GM19035 (cell line): ENCODE data around the gene SERAC1.
"Not testable (repeated sequence)": the region's sequence is repeated elsewhere in the genome, so short reads cannot be mapped to it uniquely, and the experiment has no call there.

Experiments
- ATAC-seq: cut with Tn5 transposase; IDR thresholded peaks from one replicate; pipeline ENCODE4 v1.9.1; 2021; ENCODE audit not compliant: unreplicated experiment

Gene SERAC1

DNA sequence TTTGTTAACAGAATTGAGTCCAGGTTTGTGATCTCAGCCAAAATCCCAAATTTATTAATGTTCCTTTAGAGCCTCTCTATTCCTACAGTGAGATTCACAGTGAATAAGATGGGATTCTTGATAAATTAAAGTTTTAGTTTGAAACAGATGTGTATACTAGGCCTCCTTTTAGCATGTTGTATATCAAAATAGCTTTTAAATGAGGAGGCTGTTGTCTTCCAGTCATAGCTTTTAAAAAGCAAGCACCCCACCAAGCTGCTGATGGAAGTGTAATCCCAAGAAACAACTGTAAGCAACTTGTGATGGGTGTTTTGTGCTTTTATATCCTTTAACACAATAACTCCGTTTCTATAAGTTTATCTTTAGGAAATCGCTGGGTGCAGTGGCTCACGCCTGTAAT is 7.0 kb upstream of the SERAC1 start:
- no peak for ATAC-seq

DNA sequence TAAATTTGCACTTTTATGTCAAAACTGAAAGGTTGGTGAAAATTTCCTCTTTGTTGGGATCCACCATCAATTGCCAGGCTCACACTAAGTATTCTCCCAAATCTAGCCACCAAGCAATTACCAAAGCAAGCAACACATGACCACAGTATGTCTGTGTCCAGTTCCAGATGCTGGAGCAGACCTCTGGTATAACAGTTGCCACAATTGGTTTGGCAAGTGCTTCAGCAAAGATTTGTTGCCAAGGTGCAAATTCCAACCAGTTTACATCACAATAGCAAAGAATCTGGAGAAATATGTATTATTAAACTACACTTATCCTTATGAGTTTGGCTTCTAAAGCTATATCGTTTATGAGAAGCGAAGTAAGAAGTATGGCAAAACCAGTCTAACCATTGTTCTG is 6.5 kb upstream of the SERAC1 start:
- no peak for ATAC-seq

DNA sequence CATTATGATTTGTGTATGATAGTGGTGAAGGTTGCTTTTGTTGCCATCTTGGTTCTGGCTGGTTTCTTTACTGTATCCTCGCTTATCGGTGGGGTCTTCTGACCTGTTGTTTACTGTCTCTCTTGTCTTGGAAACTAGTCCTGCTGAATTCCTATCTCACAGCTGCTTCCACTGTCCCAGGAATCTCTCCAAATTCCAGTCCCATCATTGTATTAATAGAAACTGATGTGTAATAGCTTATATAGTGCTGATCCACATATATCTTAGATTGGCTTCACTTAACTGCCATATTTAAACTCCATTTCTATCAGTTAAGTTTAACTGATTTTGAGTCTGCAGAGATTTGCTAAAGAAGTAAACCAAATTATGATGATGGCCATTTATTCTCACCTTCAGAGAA is 6.0 kb upstream of the SERAC1 start:
- no peak for ATAC-seq

DNA sequence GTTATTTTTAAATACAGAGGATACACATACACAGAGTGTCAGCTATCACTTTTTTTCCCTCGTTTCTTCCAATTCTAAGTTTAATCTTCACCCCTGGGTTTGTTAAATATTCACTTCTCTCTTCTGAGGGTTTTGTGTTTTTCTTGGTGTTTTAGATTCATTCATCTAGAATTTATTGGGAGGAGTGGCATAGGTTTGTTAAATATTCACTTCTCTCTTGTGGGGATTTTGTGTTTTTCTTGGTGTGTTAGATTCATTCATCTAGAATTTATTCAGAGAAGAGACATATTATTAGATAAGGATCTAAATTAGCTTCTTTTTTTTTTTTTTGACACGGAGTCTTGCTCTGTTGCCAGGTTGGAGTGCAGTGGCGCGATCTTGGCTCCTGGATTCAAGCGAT is 3.9 kb upstream of the SERAC1 start:
- ATAC-seq = no peak

DNA sequence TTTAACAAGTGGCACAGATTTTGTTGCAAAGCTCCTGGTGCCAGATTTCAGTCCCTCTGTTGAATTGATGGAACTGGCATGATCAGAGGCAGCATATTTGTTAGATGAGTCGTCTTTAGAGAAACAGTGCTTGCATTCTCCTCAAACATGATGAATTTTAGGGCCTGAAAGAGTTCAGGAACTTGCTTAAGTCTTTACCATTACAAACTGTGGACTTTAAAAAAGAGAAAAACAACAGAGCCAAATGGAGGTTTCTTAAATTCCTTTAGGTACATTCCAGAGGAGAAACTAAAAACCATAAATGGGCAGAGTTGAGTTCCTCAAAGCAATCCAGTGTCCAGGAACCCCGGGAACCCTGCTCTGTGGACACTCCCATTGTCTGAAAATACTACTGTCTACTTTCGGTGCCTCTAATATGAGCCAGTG is 2.6 kb upstream of the SERAC1 start:
- no peak for ATAC-seq

DNA sequence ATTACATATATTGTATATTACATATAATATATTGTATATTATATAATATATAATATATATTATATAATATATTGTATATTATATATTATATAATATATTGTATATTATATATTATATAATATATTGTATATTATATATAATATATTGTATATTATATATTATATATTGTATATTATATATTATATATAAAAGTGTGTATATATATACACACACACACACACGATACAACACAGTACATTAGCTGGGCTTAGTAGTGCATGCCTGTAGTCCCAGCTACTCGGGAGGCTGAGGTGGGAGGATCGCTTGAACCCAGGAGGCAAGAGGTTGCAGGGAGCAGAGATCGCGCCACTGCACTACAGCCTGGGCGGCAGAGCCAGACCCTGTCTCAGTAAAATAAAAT is 1.6 kb upstream of the SERAC1 start:
- ATAC-seq = not testable (repeated sequence)

DNA sequence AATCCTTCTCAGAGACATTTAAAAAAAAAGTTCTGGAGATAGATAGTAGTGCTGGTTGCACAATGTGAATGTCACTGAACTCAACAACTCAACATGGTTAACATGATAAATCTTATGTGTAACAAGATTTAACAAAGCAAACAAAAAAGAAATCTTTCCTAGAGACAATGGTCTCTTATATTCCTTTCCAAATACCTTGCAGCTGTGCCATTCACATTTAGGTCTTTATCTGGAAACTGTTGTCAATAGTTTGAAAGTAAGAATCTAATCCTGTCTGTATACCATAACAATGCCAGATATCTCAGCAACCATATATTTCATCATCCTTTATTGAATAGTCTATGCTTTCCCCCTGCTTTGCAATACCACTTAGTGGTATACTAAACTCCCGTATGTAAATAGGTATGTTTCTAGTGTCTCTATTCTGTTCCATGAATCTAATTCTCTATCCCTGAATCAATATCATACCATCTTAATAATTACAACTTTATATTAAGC is 2.1 kb downstream of the SERAC1 start:
- no peak for ATAC-seq

DNA sequence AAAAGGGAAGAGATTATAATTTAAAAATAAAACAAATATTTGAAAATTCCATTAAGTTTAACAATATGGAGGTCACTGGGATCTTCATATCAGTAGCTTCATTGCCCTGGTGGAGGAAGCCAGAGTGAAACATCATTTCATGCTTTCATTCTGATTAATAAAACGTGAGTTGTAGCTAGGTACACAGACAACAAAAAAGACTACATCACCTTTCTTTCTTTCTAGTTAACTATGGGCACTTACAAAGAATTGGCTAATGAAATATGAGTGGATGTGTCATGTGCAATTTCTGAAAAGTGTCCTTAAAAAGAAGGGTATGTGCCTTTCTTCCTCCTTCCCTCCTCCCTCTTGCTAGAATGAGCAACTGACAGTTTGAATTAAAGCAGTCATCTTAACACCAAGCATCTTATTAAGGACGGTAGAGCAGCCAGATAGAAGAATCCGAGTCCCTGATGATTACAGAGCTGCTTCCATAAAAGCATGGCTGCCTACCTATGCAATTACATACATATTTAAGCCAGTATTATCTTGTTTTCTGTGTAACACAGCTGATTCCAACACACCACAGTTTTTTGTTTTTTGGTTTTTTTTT is 3.4 kb downstream of the SERAC1 start:
- ATAC-seq = no peak

DNA sequence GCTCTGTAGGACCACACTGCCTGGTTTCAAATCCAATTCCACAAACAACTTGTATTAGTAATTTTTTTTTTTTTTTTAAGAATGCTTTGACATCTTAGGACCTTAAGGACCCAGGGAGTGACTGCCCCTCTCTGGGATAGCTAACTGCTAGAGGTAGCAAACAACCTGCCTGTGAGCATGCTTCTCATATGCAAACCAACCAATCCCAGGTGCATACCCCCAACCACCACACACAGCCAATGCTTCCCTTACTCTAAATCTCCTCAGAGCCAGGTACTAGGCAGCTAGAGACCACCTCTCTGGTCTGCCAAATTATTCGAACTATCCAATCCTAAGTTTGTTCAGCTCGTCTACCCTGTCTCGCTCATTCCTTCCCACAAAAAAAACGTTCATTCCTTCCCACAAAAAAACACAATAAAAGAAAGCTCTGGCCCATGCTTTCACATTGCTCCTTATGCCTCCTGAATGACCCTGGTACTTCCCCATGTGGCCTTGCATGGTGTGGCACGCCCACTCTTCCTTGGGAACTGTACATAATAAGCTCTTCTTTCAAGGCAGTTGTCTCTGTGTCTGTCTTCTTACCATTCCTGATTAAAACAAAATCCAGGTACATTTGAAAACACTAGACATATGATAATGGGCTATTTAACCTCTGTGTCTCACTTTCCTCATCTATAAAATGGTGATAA is 6.4 kb downstream of the SERAC1 start:
- ATAC-seq = no peak

DNA sequence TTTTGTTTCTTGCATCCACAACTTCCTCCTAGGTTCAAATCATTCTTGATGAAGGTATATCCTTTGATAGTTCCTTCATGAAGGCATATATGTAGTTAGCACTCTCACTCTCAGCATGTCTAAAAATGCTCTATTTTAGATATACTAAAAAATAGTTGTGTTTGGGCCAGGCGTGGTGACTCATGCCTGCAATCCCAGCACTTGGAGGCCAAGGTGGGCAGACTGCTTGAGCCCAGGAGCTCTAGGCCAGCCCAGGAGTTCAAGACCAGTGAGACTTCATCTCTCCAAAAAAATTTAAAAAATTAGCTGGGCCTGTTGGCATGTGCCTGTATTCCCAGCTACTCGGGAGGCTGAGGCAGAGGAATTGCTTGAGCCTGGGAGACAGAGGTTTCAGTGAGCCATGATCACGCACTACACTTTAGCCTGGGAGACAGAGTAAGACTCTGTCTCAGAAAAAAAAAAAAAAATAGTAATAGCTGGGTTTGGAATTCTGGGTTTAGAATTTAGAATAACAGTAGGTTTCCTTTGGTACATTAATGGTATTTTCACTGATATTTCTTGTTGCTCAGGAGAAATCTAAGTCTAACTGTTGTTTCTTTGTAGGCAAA is 7.0 kb downstream of the SERAC1 start:
- ATAC-seq = no peak

DNA sequence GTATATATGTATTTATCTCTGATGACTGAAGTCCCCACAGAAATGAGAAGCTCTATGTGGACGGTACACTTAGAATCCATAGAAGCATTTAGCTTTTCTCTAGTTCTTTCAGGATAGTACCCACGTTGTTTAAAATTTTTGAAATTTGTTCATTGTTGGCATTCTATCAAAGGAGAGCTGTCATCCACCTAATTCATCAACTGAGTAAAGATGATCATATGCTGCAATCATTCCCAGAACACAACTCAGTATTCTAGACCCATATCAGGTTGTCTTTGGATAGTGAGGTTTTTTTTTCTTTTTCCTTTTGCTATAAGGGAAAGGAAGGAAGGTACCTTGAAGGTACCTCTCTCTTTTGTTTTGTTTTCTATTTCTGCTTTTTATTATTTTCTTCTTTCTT is 9.3 kb downstream of the SERAC1 start:
- no peak for ATAC-seq

DNA sequence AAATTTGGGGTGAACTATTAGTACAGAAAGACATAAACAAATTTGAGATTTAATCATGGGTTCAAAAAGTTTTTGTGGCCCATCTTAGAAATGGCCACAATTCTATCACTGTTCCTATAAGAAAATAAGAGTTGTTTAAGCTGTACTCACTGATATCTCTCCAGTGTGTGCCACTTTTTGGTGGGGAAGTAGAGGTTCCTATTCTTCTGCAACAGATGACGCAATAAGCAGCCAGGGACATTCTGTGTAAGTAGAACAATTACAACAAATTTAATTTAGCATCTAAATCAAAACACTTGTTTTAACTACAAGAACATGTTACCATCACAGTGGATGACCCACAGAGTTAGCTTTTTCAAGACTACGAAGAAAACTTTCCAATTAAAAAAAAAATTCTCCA is 9.9 kb downstream of the SERAC1 start:
- no peak for ATAC-seq

DNA sequence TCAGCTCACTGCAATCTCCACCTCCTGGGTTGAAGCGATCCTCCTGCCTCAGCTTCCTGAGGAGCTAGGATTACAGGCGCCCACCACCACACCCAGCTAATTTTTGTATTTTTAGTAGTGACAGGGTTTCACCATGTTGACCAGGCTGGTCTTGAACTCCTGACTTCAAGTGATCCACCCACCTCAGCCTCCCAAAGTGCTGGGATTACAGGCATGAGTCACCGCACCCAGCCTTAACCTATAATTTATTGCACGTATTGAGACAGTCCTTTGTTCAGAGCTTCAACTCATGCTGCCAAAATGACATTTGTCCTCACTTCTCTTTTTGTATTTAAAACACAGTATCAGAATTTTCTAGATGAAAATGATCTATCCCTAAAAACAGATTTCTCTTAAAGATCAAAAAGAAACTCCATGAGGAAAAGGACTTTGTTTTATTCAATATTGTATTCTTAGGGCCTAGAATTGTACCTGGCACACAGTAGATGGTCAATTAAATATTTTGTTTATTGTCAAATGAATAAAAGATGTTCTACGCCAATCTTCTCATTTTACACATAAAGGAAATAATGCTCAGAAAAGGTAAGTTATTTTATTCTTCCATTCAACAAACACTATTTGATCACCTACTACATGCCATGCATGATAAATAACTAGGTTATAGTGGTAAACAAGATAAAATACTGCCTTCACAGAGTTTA is 10.8 kb downstream of the SERAC1 start:
- no peak for ATAC-seq

DNA sequence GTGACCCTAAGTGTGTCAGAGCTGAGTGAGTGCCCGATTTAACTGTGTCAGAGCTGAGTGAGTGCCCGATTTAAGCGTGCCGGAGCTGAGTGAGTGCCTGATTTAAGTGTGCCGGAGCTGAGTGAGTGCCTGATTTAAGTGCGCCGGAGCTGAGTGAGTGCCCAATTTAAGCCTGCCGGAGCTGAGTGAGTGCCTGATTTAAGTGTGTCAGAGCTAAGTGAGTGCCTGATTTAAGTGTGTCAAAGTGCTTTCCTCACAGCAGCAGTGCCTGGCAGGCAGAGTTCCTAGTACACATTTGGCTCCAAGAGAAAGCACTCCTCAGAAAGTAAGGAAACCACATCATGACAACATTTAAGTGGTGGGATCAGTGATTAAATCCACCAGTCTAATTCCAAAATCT is 13.2 kb downstream of the SERAC1 start:
- ATAC-seq = no peak

DNA sequence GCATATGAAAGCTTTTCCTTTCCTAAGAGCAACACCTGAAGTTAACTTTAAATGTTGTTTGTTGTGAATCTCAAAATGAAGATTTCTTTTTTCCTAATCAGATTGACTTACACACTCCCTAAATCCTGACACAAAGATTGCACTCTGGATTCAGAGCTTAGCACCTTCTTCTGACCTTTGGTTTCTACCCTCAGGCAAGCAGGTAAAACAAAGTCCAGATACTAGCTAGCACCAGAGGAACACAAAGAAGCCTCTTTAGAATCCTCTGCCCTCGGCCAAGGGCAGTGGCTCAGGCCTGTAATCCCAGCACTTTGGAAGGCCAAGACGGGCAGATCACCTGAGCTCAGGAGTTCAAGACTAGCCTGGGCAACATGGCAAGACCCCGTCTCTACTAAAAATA is 14.5 kb downstream of the SERAC1 start:
- ATAC-seq = no peak

DNA sequence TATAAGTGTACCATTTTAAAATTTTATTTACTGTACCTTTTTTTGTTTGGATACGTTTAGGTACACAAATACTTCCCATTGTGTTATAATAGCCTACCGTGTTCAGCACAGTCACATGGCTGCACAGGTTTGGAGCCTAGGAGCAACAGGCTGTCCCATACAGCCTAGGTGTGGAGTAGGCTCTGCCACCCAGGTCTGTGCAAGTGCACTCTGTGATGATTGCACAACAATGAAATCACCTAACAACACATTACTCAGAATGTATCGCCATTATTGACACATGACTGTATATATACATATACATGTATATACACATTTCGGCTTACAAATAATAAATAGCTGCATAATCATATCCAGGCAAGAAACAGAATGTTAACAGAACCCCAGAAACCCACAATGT is 15.4 kb downstream of the SERAC1 start:
- no peak for ATAC-seq

DNA sequence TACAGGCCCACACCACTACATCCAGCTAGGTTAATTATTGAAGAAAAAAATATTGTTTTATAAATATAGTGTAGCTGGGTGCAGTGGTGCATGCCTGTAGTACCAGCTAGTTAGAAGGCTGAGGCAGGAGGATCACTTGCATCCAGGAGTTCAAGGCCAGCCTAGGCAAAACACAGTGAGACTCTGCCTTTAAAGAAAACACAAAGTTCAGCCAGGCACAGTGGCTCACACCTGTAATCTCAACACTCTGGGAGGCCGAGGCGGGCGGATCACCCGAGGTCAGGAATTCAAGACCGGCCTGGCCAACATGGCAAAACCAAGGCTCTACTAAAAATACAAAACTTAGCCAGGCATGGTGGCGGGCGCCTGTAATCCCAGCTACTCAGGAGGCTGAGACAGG is 16.0 kb downstream of the SERAC1 start:
- not testable (repeated sequence) for ATAC-seq

DNA sequence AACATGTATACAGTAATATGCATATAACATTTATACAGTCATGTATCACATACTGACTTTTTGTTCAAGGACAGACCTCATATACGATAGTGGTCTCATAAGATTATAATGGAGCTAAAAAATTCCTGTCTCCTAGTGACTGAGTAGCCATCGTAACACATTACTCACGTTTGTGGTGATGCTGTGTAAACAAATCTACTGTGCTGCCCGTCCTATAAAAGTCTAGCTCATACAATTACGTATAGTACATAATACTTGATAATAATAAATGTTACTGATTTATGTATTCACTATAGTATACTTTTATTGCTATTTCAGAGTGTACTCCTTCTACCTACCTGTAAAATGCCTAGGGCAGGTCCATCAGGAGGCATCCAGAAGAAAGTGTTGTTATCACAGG is 17.4 kb downstream of the SERAC1 start:
- ATAC-seq = no peak

DNA sequence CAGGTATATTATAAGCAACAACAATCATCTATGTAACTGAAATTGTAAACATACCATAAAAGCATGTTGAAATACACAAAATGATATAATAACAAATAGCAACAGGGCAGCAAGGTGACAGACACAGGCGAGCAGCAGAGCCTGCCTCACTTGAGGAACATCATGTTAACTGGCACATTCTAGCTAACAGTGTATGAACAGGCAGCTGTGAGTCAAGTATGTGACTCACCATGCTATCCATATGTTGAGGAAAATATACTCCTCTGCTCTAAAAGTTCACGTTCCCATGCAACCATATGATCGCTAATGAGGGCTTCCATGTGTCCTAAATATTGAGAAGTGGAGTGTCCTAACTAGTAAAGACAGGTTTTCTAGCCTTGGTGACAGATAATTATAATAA is 18.4 kb downstream of the SERAC1 start:
- no peak for ATAC-seq

DNA sequence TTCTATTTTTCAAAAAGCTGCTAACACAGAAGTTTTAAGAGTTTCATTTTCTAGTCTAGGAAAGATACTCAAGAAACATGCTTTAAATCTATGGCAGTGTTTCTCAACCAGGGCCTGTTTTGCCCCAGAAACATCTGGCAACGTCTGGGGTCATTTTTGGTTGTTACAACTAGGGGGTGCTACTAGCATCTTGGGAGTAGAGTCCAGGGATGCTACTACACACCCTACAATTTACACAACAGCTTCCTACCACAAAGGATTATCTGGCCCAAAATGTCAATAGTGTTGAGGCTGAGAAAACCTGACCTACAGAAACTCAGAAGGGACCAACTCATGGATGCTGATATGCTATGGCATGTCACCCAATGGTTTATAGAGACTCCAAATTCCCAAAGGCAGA is 24.4 kb downstream of the SERAC1 start:
- ATAC-seq = no peak

DNA sequence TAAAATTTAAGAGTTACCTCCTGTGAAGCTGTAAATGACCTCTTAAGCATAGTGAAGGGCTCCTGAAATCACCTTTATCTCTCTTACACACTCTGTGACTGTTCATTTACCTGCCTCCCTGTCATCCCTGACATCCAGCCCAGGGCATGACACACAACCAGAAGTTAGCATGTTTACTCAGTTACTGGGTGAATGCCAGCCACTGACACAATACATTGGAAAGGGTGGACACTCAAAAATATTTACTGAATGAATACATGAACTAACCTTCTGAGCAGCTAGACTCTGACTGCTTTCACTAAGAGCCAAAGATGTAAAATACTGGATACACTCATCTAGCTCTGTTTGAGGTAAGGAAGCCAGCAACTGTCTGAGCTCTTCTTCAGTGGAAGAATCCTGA is 25.3 kb downstream of the SERAC1 start:
- no peak for ATAC-seq

DNA sequence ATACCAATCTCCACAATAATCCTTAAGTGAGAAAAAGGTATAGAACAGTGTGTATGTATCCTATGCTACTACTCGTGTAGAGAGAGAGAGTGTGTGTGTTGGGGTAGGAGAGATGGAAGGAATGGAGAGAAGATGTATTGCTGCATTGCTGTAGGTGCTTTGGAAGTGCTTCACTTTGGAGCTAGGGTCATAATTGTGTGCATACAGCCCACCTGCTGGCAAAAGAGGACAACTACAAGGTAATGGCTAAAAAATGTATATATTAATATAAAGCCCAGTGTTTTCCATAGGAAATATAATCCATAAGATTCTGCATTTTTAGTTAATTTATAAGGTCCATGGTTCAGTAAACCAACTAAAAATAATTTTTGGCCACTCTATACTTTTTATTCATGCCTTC is 36.1 kb downstream of the SERAC1 start:
- no peak for ATAC-seq
